T-helper 1 cell treated with Interleukin-12 subunit alpha and Interleukin-12 subunit beta and Interleukin-4 antibody, amounts not matched to agents 30 μg/mL and 1 μg/mL, for 36 hours (primary cell): ENCODE data around the gene GABRA5.

Source experiments
- H3K27ac Mint-ChIP-seq: one replicate; pipeline ENCODE4 v1.8.0; 2021; ENCODE audit warnings: mild to moderate bottlenecking, mixed read lengths
- H3K27me3 Mint-ChIP-seq: one replicate; pipeline ENCODE4 v1.8.0; 2021; ENCODE audit warnings: low read depth, mixed read lengths
- H3K36me3 Mint-ChIP-seq: one replicate; pipeline ENCODE4 v1.8.0; 2021; ENCODE audit warnings: low read depth, mixed read lengths
- H3K4me1 Mint-ChIP-seq: one replicate; pipeline ENCODE4 v1.8.0; 2021; ENCODE audit warnings: low read depth, mixed read lengths
- H3K4me3 Mint-ChIP-seq: one replicate; pipeline ENCODE4 v1.8.0; 2021; ENCODE audit warnings: mild to moderate bottlenecking, moderate library complexity, mixed read lengths
- H3K9me3 Mint-ChIP-seq: one replicate; pipeline ENCODE4 v1.8.0; 2021; ENCODE audit warnings: mixed read lengths

Gene GABRA5

DNA sequence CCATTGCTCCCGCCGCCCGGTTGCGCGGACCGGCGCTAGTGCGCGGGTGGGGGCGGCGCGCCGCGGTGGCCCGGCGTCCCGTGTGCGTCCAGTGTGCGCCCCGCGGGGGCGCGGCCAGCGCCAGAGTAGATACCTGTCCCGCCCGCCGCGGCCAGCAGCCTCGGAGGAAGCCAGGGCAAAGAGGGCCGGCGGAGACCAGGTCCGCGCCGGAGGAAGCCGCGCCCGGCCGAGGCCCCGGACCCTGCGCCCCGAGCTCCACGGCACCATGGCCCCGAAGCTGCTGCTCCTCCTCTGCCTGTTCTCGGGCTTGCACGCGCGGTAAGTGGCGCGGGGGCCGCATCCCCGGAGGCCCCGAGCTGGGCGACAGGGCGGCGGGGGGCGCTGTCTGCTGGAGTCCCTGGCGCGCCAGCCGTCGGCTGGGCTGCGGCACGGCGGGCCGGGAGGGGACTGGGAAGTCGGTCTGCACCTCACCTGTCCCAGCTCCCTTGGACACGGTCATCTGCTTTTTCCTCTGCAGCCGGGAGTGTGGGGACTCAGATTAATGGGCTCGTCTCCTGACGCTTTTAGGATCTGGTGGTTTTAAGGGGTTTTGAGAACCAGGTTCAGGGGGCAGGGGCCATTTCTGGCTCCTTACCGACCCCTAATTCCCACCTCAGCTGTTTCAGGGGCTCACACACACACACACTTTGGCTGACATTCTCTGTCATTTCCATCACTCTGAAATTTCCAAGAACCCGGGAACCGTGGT is 104.6 kb downstream of the GABRA5 start:
- no peaks in the 10 kb centered on the region for H3K9me3 Mint-ChIP-seq
- no peaks in the 10 kb centered on the region for H3K36me3 Mint-ChIP-seq
- H3K4me1 Mint-ChIP-seq, result no peaks in the 10 kb centered on the region
- no peak overlapping the region for H3K27ac Mint-ChIP-seq
- H3K27me3 Mint-ChIP-seq, result peaks cover 17% of the 10 kb centered on the region
- H3K4me3 Mint-ChIP-seq, result no peak overlapping the region

DNA sequence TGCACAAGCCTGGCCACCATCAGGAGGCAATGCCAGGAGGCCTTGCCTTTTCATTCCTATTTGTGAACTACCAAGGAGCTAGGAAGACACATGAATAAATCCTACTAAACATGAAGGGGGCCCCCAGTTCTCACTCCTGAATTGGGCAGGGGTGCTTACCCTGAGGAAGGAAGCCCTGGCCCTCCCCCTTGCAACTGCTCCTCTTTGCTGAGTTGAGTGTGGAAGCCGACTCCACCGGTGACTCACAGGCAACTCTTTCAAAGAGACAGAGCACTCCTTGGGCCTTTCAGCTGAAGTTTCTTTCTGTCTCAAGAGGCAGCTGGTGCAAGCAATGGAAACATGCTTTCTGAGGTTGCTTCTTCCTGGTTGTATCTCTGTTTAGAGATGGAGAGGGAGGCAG is 105.8 kb downstream of the GABRA5 start:
- no peak overlapping the region for H3K4me3 Mint-ChIP-seq
- no peaks in the 10 kb centered on the region for H3K4me1 Mint-ChIP-seq
- no peaks in the 10 kb centered on the region for H3K36me3 Mint-ChIP-seq
- H3K9me3 Mint-ChIP-seq, result no peaks in the 10 kb centered on the region
- peaks cover 17% of the 10 kb centered on the region for H3K27me3 Mint-ChIP-seq
- H3K27ac Mint-ChIP-seq, result no peak overlapping the region

DNA sequence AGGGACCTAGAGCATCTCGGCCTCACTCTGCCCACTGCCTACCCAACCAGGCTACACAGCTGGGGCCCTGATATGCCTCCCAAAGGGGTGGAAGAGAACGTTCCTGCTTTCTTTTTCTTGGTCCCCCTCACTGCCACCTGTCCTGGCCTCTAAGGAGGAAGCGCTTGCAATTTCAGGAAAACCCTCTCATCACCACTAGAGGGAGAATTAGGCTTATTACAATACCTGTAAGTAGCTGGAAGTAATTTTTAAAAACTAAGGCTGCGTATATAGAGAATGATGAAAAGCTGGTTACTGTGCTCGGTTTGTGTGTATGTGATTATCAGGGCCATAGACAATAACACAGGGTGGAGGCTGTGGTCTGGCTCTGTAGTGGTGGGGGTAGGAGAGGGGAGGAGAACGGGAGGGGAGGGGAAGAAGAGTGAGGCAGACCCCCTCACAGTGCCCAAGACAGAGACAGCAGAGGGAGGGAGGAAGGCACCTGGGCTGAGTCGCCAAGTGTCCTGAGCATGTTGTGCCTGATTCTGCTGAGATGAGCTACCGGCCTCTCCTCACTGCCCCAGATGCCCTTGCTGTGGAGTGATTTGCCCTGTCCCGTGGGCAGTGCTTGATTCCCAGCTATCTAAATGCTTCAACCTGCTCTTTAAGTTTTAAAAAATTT is 107.4 kb downstream of the GABRA5 start:
- H3K4me3 Mint-ChIP-seq, result no peak overlapping the region
- H3K27me3 Mint-ChIP-seq, result peaks cover 17% of the 10 kb centered on the region
- no peaks in the 10 kb centered on the region for H3K36me3 Mint-ChIP-seq
- no peaks in the 10 kb centered on the region for H3K4me1 Mint-ChIP-seq
- no peak overlapping the region for H3K27ac Mint-ChIP-seq
- H3K9me3 Mint-ChIP-seq, result no peaks in the 10 kb centered on the region

DNA sequence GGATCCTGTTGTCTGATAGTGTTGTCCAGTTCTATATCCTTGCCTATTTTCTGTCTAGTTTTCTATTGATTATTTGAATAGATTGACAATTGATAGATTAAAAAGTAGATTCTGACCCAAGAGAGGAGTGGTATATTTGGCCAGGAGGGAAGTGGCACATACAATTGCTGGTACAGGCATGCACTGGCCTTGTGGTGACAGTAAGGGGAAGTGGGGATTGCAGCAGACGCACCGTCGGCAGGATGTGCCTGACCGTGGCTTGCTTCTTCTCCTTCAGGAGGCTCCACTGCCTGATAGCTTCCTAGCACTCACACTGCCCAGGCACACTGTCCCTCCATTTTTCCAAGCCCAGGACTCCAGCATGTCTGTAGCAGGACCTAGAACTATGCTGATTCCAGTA is 114.6 kb downstream of the GABRA5 start:
- H3K9me3 Mint-ChIP-seq, result no peaks in the 10 kb centered on the region
- no peaks in the 10 kb centered on the region for H3K27me3 Mint-ChIP-seq
- H3K4me3 Mint-ChIP-seq, result no peak overlapping the region
- H3K36me3 Mint-ChIP-seq, result no peaks in the 10 kb centered on the region
- H3K27ac Mint-ChIP-seq, result no peak overlapping the region
- H3K4me1 Mint-ChIP-seq, result no peaks in the 10 kb centered on the region

DNA sequence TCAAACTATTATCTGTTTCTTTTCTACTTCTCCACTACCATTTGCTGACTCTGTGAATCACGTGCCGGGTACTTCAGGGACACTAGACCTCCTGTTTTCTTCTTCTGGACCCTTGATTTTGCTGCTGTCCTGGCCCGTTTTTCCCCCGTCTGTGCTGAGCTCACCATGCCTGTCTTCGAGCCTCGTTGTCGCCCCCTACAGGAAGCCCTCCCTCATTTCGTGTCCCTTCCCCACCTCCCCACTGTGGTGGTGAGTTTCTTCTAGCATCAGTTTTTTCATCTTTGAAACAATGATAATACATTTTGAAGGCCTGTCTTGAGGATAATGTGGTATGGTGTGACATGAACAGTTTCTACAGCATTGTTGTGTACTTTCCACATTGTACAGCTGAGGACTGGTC is 117.0 kb downstream of the GABRA5 start:
- no peaks in the 10 kb centered on the region for H3K9me3 Mint-ChIP-seq
- H3K4me1 Mint-ChIP-seq, result no peaks in the 10 kb centered on the region
- no peak overlapping the region for H3K27ac Mint-ChIP-seq
- H3K4me3 Mint-ChIP-seq, result no peak overlapping the region
- no peaks in the 10 kb centered on the region for H3K27me3 Mint-ChIP-seq
- no peaks in the 10 kb centered on the region for H3K36me3 Mint-ChIP-seq

DNA sequence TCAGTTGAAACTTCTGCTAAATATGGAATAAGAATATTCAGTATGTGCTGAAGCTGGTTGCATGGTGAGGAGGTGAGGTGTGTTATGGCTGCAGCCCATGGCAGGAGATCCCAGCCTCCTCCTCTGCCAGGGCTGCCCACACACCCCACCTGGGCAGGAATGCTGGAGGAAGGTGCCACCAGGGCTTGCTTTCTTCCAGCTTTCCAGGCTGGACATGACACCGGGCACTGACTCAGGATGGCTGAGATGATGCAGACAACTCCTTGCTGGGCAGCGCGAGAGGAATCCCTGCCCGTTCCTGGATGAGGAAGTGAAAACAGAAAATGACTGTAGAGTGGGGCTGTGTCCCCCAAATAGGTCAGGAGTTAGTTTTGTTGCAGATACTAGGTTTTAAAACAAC is 118.2 kb downstream of the GABRA5 start:
- H3K4me1 Mint-ChIP-seq, result no peaks in the 10 kb centered on the region
- H3K27ac Mint-ChIP-seq, result no peak overlapping the region
- no peak overlapping the region for H3K4me3 Mint-ChIP-seq
- no peaks in the 10 kb centered on the region for H3K27me3 Mint-ChIP-seq
- no peaks in the 10 kb centered on the region for H3K9me3 Mint-ChIP-seq
- no peaks in the 10 kb centered on the region for H3K36me3 Mint-ChIP-seq

DNA sequence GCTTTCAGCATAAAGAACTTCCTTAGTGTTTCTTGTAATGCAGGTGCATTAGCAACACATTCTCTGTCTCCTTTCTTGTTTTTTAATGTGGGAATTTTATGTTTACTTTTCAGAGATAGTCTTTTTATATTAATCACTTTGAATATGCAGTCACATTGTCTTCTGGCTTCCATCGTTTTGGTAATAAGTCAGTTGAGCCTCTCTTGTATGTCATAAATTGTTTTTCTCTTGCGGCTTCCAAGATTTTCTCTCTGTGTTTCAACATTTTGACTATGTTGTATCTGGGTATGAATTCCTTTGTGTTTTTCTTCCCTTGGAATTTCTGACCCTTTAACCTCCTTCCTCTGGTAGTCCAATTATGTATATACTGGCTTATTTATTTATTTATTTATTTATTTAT is 129.4 kb downstream of the GABRA5 start:
- H3K27ac Mint-ChIP-seq, result no peak overlapping the region
- no peak overlapping the region for H3K4me3 Mint-ChIP-seq
- peaks cover 10% of the 10 kb centered on the region for H3K9me3 Mint-ChIP-seq
- no peaks in the 10 kb centered on the region for H3K4me1 Mint-ChIP-seq
- no peaks in the 10 kb centered on the region for H3K36me3 Mint-ChIP-seq
- H3K27me3 Mint-ChIP-seq, result no peaks in the 10 kb centered on the region
